Activated CD4-positive, alpha-beta T cell treated with anti-CD3 and anti-CD28 coated beads, Interleukin-2, amount 50 U/mL, for 16 hours (primary cell): ENCODE measurements around the gene PAX7.
"Not testable (repeated sequence)": the region's sequence is repeated elsewhere in the genome, so short reads cannot be mapped to it uniquely, and the experiment has no call there.

Experiments
- DNase-seq: peaks from one replicate; pipeline ENCODE4 v3.0.0-alpha.2; 2020

Gene PAX7

DNA sequence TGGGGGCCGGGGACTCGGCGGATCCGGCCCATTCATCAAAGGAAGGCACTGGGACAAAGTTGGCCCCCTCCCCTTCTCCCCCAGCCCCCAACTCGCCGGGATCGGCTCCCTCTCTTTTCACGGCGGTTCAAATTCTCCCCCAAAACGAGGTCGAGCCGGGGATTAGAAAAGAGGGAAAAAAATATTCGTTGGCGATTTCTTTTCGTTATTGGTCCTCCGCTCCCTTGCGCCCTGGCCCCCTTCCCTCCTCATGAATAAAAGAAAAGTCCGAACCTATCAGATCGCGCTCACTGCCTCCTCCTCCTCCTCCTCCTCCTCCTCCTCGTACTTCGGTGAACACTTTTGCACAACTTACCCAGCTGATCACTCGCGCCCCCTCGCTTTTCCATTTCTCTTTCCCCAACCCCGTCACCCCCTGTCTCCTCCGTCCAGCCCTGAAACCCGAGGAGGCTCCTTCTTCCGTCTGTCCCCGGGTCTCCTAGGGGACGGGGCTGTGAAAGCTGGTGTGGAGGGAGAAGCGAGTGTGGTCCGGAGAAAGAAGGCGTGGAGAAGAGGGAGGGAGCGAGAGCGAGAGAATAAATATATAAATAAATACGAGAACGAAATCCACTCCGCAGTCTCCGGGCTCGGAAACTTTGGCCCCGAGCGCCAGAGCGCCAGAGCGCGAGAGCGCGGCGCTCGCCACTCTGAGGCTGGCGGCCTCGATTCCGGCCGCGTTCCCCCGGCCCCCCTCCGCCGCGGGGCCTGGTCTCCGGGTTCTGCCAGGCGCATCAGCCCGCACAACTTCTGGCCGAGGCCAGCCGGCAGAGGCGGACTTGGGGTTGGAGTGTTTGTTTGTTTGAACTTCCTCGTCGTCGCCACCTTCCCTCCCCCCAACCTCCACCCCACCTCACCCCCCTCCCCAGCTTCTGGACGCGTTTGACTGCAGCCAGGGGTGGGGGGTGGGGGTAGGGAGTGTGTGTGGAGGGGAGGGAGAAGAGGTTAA lies at the start of gene PAX7:
TSS of gene PAX7 (plus strand) at position 336 of the 985 bp plus-strand sequence. CDS start 758 bp downstream, outside the sequence.
- no peak for DNase-seq

DNA sequence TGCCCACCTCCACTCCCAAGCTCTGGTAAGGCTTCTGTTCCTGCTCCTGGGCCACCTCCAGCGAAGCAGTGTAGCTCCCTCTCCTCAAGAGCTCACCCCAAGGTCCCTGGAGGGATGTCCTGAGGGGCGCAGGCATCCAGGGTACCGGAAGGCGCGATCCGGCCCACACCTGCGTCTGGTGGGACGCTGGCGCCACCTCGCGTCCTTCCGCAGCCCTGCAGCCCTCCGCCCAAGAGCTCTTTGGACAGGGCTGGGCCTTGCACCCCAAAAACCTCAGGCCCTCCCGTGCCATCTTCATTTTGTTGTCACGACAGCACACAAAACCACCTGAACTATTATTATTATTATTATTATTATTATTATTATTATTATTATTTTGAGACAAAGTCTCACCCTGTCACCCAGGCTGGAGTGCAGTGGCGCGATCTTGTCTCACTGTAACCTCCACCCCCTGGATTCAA lies 49.2 kb upstream of the PAX7 start:
- peak; percentile 46 for DNase-seq

GRCh38 chr1:18582890-18583289 lies 47.8 kb upstream of the PAX7 start:
- DNase-seq = no peak

DNA sequence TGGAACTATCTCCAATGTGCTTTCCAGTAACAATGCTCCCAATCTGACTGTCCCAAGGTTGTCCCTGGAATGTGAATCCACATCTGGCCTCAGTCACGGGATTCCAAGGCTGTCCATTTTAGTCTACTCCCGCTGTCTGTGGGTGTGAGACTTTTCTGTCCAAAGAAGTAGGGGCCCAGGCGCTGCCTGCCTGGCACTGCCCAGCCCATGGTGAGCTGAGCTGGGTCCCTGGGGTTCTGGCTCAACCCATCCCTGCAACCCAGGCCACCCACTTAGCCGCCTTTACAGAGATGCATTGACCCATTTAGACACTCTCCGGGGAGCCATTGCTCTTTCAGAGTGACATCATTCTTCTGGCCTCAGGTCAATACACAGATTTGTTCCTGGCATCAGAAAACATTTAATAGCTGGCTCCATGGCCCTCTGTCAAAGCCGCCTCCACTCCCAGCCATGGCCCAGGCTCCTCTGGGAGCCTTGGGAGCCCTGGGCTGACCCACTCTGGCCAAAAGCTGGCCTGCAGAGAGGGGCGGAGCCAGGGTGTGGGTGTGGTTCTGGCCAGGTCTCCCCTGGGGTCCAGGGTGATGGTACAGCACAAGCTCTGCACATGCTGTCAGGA lies 47.2 kb upstream of the PAX7 start:
- no peak for DNase-seq

DNA sequence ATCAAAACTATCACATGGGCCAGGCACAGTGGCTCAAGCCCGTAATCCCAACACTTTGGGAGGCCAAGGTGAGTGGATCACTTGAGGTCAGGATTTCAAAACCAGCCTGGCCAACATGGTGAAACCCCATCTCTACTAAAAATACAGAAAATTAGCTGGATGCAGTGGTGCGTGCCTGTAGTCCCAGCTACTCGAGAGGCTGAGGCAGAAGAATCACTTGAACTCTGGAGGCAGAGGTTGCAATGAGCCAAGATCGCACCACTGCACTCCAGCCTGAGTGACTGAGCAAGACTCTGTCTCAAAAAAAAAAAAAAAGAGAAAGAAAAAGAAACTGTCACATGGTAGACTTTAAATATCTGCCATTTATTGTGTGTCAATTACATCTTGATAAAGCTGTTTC lies 44.6 kb upstream of the PAX7 start:
- not testable (repeated sequence) for DNase-seq

GRCh38 chr1:18588093-18588492 lies 42.6 kb upstream of the PAX7 start:
- no peak for DNase-seq

DNA sequence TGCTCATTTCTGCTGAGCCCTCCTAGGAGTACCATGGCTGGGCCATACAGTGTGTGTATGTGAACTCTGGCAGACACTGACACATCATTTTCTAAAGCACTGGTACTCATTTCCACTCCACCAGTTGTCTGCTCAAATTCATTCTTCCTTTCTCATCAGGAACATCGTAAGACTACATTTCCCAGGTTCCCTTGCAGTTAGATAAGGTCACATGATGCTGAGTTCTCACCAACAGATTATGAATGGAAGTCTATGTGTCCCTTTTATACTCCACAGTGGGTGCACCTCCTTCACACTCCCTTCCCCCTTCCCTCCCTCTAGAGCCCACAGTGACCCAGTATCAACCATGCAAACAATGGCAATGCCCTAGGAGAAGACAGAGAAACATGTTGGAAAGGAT lies 38.3 kb upstream of the PAX7 start:
- DNase-seq = no peak

- DNase-seq = peak; percentile 54
Measured at GRCh38 chr1:18597160-18598042, 33.2 kb upstream of the PAX7 start.

DNA sequence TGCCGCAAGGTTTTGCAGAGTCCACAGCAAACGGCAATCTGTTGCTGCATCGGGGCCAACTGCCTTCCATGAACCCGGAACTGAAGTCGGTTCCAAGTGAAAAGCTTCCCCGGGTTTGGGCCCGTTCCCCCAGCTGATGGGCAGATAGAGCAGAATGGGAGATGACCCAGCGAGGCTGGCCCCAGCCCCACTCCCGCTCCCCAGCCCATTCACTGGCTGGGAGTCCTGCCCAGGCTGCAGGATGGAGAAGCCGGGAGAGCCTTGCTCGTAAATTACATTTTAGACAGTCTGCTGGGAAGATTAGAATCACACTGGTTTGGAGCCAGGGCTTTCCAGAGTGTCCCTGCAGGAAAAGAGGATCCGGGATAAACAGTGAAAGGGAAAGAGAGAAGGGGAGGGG lies 31.6 kb upstream of the PAX7 start:
- DNase-seq = no peak

- no peak for DNase-seq
Measured at GRCh38 chr1:18599704-18600103, 30.9 kb upstream of the PAX7 start.

- no peak for DNase-seq
Measured at GRCh38 chr1:18602533-18603211, 28.0 kb upstream of the PAX7 start.

DNA sequence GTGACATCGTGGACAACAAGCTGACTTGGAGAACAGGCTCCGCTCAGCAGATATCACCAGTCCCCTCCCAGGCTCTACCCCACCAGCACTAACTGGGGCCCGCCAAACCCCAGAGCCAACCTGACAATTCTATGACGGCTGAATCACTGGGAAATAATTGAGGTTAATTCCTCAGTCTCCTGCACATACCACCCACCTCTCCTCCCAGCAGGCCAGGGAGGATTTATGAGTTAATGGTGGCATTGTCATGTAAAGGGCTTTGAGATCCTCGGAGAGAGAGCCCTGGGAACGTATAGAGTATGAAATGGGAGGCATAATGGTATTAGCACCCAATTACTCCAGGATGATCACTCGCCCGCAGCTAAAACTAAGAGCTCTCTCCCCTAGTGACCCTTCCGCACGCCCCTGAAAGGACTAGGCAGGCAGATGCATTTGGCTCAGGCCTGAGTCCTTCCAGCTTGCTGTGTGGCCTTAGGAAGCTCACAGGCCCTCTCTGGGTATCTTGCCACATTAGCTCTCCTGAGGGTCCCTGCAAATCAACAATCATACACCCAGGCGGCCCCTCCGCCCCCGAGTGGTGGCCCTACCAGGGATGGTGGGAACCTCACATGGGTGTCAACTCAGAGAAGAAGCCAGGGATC lies 27.3 kb upstream of the PAX7 start:
- DNase-seq = no peak

DNA sequence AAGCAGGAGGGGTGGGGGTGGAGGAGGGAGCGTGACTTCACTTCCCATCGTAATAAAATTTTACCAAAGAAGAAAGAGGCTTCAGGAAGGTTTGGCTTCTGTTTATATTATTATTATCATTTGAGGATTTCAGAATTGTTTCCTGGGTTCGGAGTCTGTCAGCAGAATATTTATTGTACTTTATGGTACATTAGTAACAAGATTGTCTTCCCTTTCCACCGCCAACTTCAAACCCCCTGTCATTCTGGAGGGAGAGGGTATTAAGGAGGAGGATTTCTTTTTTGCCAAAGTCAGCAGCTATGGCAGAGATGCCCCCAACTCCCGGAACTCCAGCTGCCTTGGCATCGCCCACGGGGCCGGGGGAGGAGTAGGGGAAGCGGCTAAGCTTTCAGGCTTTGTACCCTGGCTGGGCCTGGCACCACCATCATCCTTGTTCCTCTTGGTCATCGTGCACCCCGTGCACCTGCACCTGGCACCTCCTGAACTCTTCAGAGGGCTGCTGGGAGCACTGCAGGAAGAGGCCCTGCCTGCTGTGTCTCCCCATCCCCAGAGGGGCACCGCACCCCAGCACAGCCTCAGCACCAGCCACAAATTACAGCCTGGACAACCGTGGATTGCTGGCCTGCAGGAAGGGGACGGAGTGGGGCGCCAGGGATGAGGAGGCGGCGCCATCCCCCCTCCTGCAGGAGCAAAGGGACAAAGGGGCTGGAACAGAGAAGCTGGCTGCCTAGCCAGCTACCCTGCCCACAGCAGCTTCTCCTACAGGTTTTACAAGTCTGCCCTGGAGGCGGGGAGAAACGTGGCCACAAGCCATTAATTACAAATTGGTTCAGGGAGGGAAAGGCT lies 24.0 kb upstream of the PAX7 start:
- no peak for DNase-seq

GRCh38 chr1:18607289-18607760 lies 23.3 kb upstream of the PAX7 start:
- DNase-seq = no peak

DNA sequence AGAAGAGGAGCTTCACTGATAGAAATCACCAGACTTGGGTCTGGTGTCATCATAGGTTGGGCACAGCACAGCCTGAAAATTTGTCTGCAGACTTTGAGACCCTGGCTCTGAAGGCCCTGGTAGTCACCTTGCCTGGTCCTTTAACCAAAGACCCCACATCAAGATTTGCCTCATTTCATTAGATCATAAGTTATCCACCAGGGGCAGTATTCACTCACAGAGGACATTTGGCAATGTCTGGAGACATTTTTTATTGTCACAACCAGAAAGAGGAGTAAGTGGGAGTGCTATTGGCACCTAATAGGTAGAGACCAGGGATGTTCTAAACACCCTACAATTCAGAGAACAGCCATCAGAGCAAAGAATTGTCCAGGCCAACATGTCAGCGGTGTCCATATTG lies 22.1 kb upstream of the PAX7 start:
- DNase-seq = no peak

GRCh38 chr1:18611311-18611710 lies 19.3 kb upstream of the PAX7 start:
- DNase-seq = no peak

DNA sequence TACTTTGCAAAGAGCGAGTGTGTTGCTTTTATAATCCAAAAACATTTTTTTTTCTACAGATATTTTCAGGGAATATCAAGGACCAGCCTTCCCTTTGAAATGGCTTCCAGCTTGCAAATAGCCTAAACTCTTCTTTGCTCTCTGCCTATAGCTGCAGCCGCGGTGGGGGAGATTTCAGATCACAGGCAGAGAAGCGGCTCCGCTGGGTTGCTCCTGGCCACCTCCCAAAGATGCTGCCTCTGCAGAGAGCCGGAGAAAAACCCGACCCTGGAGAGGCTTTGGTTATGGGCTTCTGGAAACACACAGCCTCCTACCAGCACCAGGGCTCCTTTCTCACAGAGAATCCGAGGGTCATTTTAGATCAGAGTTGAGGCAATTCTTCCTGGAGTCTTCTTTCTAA lies 18.6 kb upstream of the PAX7 start:
- DNase-seq = no peak

GRCh38 chr1:18614069-18614735 lies 16.4 kb upstream of the PAX7 start:
- no peak for DNase-seq

GRCh38 chr1:18618546-18619466 lies 11.8 kb upstream of the PAX7 start:
- DNase-seq = peak; percentile 57
